HEK293 (cell line): ENCODE measurements around the gene GLIS1.

Experiments used
- KLF16 ChIP-seq: fragments of 450-650 bp; formaldehyde crosslinking; IDR thresholded peaks from 2 replicates; pipeline ENCODE4 v1.5.1; 2017; ENCODE audit warnings: missing biosample characterization, missing genetic modification characterization
- SALL2 ChIP-seq: fragments of 450-650 bp; formaldehyde crosslinking; IDR thresholded peaks from 2 replicates; pipeline ENCODE4 v1.5.0; 2017; ENCODE audit warnings: missing biosample characterization, mild to moderate bottlenecking, missing genetic modification characterization, borderline replicate concordance
- SP2 ChIP-seq: fragments of 450-650 bp; formaldehyde crosslinking; IDR thresholded peaks from 2 replicates; pipeline ENCODE4 v1.5.1; 2016; ENCODE audit warnings: missing biosample characterization, missing genetic modification characterization
- ZFP3 ChIP-seq: fragments of 450-650 bp; formaldehyde crosslinking; IDR thresholded peaks from 2 replicates; pipeline ENCODE4 v1.5.1; 2016; ENCODE audit warnings: low read depth, missing biosample characterization, missing genetic modification characterization
- ZFP41 ChIP-seq: fragments of 450-650 bp; formaldehyde crosslinking; IDR thresholded peaks from 2 replicates; pipeline ENCODE4 v1.5.1; 2016; ENCODE audit warnings: missing biosample characterization, missing genetic modification characterization, borderline replicate concordance
- ZNF155 ChIP-seq: fragments of 450-650 bp; formaldehyde crosslinking; IDR thresholded peaks from 2 replicates; pipeline ENCODE4 v1.5.1; 2016; ENCODE audit warnings: missing biosample characterization, missing genetic modification characterization
- ZNF747 ChIP-seq: fragments of 450-650 bp; formaldehyde crosslinking; IDR thresholded peaks from 2 replicates; pipeline ENCODE4 v1.5.1; 2016; ENCODE audit warnings: missing biosample characterization, missing genetic modification characterization
- TF ChIP-seq, protein P1 (sequence below): fragments of 450-650 bp; formaldehyde crosslinking; IDR thresholded peaks from 2 replicates; pipeline ENCODE4 v1.5.1; 2016; ENCODE audit warnings: missing biosample characterization, missing genetic modification characterization
- TF ChIP-seq, protein P2 (sequence below): fragments of 450-650 bp; formaldehyde crosslinking; IDR thresholded peaks from 2 replicates; pipeline ENCODE4 v1.5.1; 2016; ENCODE audit warnings: missing biosample characterization, missing genetic modification characterization
- TF ChIP-seq, protein P3 (sequence below): fragments of 450-650 bp; formaldehyde crosslinking; IDR thresholded peaks from 2 replicates; pipeline ENCODE4 v1.5.1; 2016; ENCODE audit warnings: missing biosample characterization, missing genetic modification characterization

DNA sequence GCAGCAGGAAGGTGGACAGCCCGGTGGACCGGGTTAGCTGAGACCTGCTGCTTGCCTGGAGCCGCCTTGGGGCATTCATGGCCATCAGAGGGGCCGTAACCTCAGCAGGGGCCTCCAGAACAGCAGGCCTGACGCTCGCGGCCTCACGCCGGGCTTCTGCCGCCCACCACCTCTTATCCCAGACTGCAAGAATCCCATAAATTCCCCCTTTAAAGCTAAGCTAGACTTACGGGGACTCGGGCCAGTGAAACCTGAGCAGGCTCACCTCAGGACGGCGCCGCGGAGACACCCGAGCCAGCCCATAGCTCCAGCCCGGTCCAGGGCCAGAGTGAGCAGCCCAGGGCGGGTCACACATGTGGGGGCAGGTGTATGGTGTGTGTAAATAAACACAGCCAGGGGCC lies 132.3 kb downstream of the GLIS1 start:
- TF ChIP-seq, protein P1, sequence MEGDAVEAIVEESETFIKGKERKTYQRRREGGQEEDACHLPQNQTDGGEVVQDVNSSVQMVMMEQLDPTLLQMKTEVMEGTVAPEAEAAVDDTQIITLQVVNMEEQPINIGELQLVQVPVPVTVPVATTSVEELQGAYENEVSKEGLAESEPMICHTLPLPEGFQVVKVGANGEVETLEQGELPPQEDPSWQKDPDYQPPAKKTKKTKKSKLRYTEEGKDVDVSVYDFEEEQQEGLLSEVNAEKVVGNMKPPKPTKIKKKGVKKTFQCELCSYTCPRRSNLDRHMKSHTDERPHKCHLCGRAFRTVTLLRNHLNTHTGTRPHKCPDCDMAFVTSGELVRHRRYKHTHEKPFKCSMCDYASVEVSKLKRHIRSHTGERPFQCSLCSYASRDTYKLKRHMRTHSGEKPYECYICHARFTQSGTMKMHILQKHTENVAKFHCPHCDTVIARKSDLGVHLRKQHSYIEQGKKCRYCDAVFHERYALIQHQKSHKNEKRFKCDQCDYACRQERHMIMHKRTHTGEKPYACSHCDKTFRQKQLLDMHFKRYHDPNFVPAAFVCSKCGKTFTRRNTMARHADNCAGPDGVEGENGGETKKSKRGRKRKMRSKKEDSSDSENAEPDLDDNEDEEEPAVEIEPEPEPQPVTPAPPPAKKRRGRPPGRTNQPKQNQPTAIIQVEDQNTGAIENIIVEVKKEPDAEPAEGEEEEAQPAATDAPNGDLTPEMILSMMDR (tag by site-specific recombination), result no peak
- TF ChIP-seq, protein P2, sequence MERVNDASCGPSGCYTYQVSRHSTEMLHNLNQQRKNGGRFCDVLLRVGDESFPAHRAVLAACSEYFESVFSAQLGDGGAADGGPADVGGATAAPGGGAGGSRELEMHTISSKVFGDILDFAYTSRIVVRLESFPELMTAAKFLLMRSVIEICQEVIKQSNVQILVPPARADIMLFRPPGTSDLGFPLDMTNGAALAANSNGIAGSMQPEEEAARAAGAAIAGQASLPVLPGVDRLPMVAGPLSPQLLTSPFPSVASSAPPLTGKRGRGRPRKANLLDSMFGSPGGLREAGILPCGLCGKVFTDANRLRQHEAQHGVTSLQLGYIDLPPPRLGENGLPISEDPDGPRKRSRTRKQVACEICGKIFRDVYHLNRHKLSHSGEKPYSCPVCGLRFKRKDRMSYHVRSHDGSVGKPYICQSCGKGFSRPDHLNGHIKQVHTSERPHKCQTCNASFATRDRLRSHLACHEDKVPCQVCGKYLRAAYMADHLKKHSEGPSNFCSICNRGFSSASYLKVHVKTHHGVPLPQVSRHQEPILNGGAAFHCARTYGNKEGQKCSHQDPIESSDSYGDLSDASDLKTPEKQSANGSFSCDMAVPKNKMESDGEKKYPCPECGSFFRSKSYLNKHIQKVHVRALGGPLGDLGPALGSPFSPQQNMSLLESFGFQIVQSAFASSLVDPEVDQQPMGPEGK (tag by site-specific recombination), result no peak
- TF ChIP-seq ZNF155 (no peak), SP2 (no peak), ZFP3 (tag by site-specific recombination) (no peak), ZFP41 (no peak), SALL2 (tag by site-specific recombination) (no peak), KLF16 (tag by site-specific recombination) (no peak), ZNF747 (tag by site-specific recombination) (no peak)
- TF ChIP-seq, protein P3, sequence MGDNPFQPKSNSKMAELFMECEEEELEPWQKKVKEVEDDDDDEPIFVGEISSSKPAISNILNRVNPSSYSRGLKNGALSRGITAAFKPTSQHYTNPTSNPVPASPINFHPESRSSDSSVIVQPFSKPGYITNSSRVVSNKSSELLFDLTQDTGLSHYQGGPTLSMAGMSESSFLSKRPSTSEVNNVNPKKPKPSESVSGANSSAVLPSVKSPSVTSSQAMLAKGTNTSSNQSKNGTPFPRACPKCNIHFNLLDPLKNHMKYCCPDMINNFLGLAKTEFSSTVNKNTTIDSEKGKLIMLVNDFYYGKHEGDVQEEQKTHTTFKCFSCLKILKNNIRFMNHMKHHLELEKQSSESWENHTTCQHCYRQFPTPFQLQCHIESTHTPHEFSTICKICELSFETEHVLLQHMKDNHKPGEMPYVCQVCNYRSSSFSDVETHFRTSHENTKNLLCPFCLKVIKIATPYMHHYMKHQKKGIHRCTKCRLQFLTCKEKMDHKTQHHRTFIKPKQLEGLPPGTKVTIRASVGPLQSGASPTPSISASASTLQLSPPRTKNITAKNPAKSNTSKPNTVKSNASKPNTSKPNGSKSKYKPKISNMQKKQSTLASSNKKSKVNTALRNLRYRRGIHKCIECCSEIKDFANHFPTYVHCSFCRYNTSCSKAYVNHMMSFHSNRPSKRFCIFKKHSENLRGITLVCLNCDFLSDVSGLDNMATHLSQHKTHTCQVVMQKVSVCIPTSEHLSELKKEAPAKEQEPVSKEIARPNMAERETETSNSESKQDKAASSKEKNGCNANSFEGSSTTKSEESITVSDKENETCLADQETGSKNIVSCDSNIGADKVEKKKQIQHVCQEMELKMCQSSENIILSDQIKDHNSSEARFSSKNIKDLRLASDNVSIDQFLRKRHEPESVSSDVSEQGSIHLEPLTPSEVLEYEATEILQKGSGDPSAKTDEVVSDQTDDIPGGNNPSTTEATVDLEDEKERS (tag by site-specific recombination), result no peak
